GM12891 (cell line): ENCODE measurements around the gene NDC1.

ENCODE experiments used
- PAX5 ChIP-seq: IDR thresholded peaks from 2 replicates; pipeline ENCODE4 v1.6.1; 2011; ENCODE audit warnings: low read length, moderate library complexity, mild to moderate bottlenecking; ENCODE audit not compliant: insufficient read depth, severe bottlenecking
- POLR2A ChIP-seq: IDR thresholded peaks from 2 replicates; pipeline ENCODE4 v1.6.1; 2011; ENCODE audit warnings: low read depth, low read length, control low read depth
- POLR2AphosphoS5 ChIP-seq: IDR thresholded peaks from 2 replicates; pipeline ENCODE4 v1.6.1; 2011; ENCODE audit warnings: low read depth, low read length, control low read depth
- SPI1 ChIP-seq: IDR thresholded peaks from 2 replicates; pipeline ENCODE4 v1.6.1; 2011; ENCODE audit warnings: low read depth, low read length, control low read depth
- TAF1 ChIP-seq: IDR thresholded peaks from 2 replicates; pipeline ENCODE4 v1.6.1; 2011; ENCODE audit warnings: low read depth, low read length, control low read depth

DNA sequence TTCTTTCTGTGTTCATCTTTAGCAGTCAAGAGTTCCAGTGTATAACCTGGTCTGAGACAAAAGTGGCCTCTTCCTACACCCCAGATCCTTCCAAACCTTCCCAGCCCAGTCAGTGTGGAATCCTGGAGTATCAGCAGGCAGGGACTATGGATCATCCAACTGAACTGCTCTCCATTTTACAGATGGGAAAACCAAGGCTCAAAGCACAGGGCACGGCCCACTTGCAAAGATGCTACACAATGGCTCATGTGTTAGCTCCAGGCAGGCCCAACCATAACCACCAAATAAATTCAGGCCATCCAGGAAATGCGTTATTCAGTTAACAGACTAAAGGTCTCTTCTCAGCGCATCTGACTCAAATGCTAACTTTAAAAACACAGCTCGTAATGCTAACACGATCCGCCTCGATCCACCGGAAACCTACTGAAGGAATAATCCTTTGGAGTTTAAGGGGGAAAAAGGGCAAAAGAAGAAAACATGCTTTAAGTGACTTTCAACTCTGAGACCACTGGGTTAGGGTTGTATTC is 106.3 kb downstream of the NDC1 start:
- no peak for TF ChIP-seq POLR2A
- no peak for TF ChIP-seq SPI1
- no peak for TF ChIP-seq POLR2AphosphoS5
- no peak for TF ChIP-seq TAF1
- no peak for TF ChIP-seq PAX5
